NB4 (cell line): ENCODE results near the gene BIRC5.

ENCODE experiments used
- POLR2A ChIP-seq: IDR thresholded peaks from 2 replicates; pipeline ENCODE4 v1.6.1; 2011; ENCODE audit warnings: mild to moderate bottlenecking; ENCODE audit not compliant: insufficient read length; ENCODE audit errors: extremely low read depth
- TF ChIP-seq, protein P1 (sequence below): IDR thresholded peaks from 2 replicates; pipeline ENCODE4 v1.6.1; 2011; ENCODE audit warnings: low read depth, low read length
- TF ChIP-seq, protein P2 (sequence below): IDR thresholded peaks from one replicate; pipeline ENCODE4 v1.5.1; 2012; ENCODE audit warnings: low read depth, low read length

DNA sequence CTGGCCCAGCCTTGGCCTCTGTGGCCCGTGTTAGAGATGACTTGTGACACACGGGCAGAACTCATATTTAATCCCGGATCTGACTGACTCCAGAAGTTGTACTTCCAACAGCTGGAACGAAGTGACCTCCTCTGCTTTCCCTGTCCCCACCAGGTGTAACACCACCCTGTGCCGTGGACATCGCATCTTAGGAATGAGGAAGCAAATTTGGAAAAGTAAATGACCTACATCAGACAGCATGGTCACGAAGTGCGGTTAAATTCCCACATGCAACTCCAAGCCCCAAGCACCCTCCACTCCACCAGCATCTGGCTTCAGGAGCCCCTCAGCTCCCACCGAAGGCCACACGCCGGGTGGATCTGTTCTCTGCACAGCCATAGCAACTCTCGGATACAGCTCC, 30.1 kb upstream of the BIRC5 start:
- TF ChIP-seq, protein P1, sequence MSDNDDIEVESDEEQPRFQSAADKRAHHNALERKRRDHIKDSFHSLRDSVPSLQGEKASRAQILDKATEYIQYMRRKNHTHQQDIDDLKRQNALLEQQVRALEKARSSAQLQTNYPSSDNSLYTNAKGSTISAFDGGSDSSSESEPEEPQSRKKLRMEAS = no peak
- no peak for TF ChIP-seq POLR2A
- TF ChIP-seq, protein P2, sequence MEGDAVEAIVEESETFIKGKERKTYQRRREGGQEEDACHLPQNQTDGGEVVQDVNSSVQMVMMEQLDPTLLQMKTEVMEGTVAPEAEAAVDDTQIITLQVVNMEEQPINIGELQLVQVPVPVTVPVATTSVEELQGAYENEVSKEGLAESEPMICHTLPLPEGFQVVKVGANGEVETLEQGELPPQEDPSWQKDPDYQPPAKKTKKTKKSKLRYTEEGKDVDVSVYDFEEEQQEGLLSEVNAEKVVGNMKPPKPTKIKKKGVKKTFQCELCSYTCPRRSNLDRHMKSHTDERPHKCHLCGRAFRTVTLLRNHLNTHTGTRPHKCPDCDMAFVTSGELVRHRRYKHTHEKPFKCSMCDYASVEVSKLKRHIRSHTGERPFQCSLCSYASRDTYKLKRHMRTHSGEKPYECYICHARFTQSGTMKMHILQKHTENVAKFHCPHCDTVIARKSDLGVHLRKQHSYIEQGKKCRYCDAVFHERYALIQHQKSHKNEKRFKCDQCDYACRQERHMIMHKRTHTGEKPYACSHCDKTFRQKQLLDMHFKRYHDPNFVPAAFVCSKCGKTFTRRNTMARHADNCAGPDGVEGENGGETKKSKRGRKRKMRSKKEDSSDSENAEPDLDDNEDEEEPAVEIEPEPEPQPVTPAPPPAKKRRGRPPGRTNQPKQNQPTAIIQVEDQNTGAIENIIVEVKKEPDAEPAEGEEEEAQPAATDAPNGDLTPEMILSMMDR = no peak
